HepG2 (cell line): ENCODE results near the gene SRSF3. TPM values are rescaled to one million over a fixed set of nuclear protein-coding genes. Genes with fewer than 3 reads are reported as not detected.
A peak's percentile ranks its signal among the peaks of the same experiment; 100 is the strongest.

ENCODE experiments used
- ATAC-seq: fragments of 200-7000 bp; cut with Tn5 transposase; 3 replicates; pipeline ENCODE4 v1.9.1; 2020; ENCODE audit warnings: mild to moderate bottlenecking, moderate library complexity
- BruUV-seq: library from RNA; stranded (reverse); fragments of 400-500 nt; replicated peaks from 2 replicates; lab custom pipeline; 2021; lab: Mats Ljungman, UMichigan
- CTCF ChIA-PET: fragments of 300-600 bp; formaldehyde crosslinking; extraction: SDS; loops from one replicate; lab custom pipeline; 2021; ENCODE audit warnings: low total read pairs, inconsistent platforms, low intra/inter-chr PET ratio; lab: Yijun Ruan, JAX
- POLR2A ChIA-PET: fragments of 350-600 bp; sonication (Branson Sonifier 250); formaldehyde crosslinking; loops from one replicate; lab custom pipeline; 2020; ENCODE audit warnings: antibody characterized with exemption, inconsistent platforms; lab: Yijun Ruan, JAX
- DNase-seq: peaks from one replicate; pipeline ENCODE4 v3.0.0-alpha.2; 2015; ENCODE audit warnings: low spot score
- FAIRE-seq: peaks from 3 replicates; lab custom pipeline; 2011; peaks lifted over from hg19 to GRCh38; lab: Jason Lieb, UNC
- H2AFZ ChIP-seq: one replicate; pipeline ENCODE4 v1.6.1; 2011; ENCODE audit warnings: low read length, inconsistent platforms
- H3K27ac ChIP-seq: fragments of 300-600 bp; 3 replicates; pipeline ENCODE4 v1.8.0; 2011; ENCODE audit warnings: mixed run types, mild to moderate bottlenecking, mixed read lengths, low read length, inconsistent platforms; ENCODE audit not compliant: insufficient read depth; ENCODE audit errors: extremely low read length
- H3K27me3 ChIP-seq, 2 experiments: fragments of 200-600 bp in 1 of 2; 2 replicates in 1 of 2; 3 replicates in 1 of 2; pipeline versions ENCODE4 v1.6.0 to v1.8.0; 2011; ENCODE audit warnings: low read length in 2 of 2, mild to moderate bottlenecking in 2 of 2, moderate library complexity in 2 of 2, inconsistent platforms in 1 of 2; ENCODE audit not compliant: insufficient read depth in 2 of 2, control insufficient read depth in 1 of 2
- H3K36me3 ChIP-seq, 2 experiments: fragments of 200-600 bp in 1 of 2; replicated peaks in 1 of 2; 2 replicates in 1 of 2; 3 replicates in 1 of 2; pipeline versions ENCODE4 v1.5.1 to v1.8.0; 2011; ENCODE audit warnings: low read length in 2 of 2, inconsistent platforms in 1 of 2; ENCODE audit not compliant: insufficient read depth in 2 of 2, control insufficient read depth in 1 of 2
- H3K4me1 ChIP-seq: 2 replicates; pipeline ENCODE4 v1.5.1; 2012; ENCODE audit warnings: low read length, inconsistent platforms; ENCODE audit not compliant: insufficient read depth
- H3K4me2 ChIP-seq: 2 replicates; pipeline ENCODE4 v1.6.0; 2011; ENCODE audit warnings: low read depth, low read length, inconsistent platforms
- H3K4me3 ChIP-seq, 3 experiments: fragments of 200-600 bp in 1 of 3; sonication (generic), shearing (Covaris generic) in 1 of 3; replicated peaks in 1 of 3; 2 replicates each; pipeline ENCODE4 v1.5.1; 2011 to 2016; ENCODE audit warnings: low read length in 3 of 3, inconsistent platforms in 2 of 3, low read depth in 2 of 3, mild to moderate bottlenecking in 2 of 3, control low read depth in 1 of 3, mixed read lengths in 1 of 3; ENCODE audit not compliant: insufficient read depth in 1 of 3
- H3K79me2 ChIP-seq: one replicate; pipeline ENCODE4 v1.6.1; 2011; ENCODE audit warnings: low read length, inconsistent platforms; ENCODE audit not compliant: insufficient read depth
- H3K9ac ChIP-seq: 2 replicates; pipeline ENCODE4 v1.6.0; 2011; ENCODE audit warnings: mild to moderate bottlenecking, low read depth, low read length, inconsistent platforms; ENCODE audit not compliant: insufficient read depth
- H3K9me3 ChIP-seq: 2 replicates; pipeline ENCODE4 v1.5.1; 2012; ENCODE audit warnings: mild to moderate bottlenecking, low read length
- H4K20me1 ChIP-seq: 2 replicates; pipeline ENCODE4 v1.6.0; 2011; ENCODE audit warnings: inconsistent platforms, mild to moderate bottlenecking, low read length, moderate library complexity; ENCODE audit not compliant: insufficient read depth
- AGO2 ChIP-seq: fragments of 200-400 bp; formaldehyde crosslinking; optimal IDR thresholded peaks from 2 replicates; pipeline ENCODE3; 2017; ENCODE audit warnings: mild to moderate bottlenecking, low read depth, low read length, moderate library complexity
- EP300 ChIP-seq, 3 experiments: sonication (generic) in 1 of 3; formaldehyde crosslinking in 1 of 3; IDR thresholded peaks; 2 replicates each; pipeline versions ENCODE4 v1.5.1 to v1.6.1; 2011 to 2020; ENCODE audit warnings: low read depth in 2 of 3, low read length in 2 of 3, borderline replicate concordance in 1 of 3, improper control_type of control experiment in 1 of 3, mild to moderate bottlenecking in 1 of 3, missing genetic modification reagents in 1 of 3, moderate library complexity in 1 of 3
- FOSL1 ChIP-seq: sonication (generic); formaldehyde crosslinking; IDR thresholded peaks from 2 replicates; pipeline ENCODE4 v1.9.0; 2021; ENCODE audit warnings: missing genetic modification reagents, borderline replicate concordance
- FOXA3 ChIP-seq: IDR thresholded peaks from 2 replicates; pipeline ENCODE4 v1.6.1; 2016; ENCODE audit warnings: missing genetic modification reagents, missing compliant biosample characterization
- GATAD2A ChIP-seq: IDR thresholded peaks from 2 replicates; pipeline ENCODE4 v1.6.1; 2016
- HOXA9 ChIP-seq: sonication (generic); formaldehyde crosslinking; IDR thresholded peaks from 2 replicates; pipeline ENCODE4 v1.8.1; 2022; ENCODE audit warnings: missing genetic modification reagents, mild to moderate bottlenecking, moderate library complexity, borderline replicate concordance
- IRF2 ChIP-seq: IDR thresholded peaks from 2 replicates; pipeline ENCODE4 v1.6.1; 2018; ENCODE audit warnings: missing genetic modification reagents, missing compliant biosample characterization
- NFE2L1 ChIP-seq: sonication (generic); formaldehyde crosslinking; IDR thresholded peaks from 2 replicates; pipeline ENCODE4 v1.4.0; 2020; ENCODE audit warnings: missing genetic modification reagents, mild to moderate bottlenecking, borderline replicate concordance
- NFE2L2 ChIP-seq: fragments of 150-350 bp; IDR thresholded peaks from 2 replicates; pipeline ENCODE4 v1.6.1; 2014; ENCODE audit warnings: low read length
- NKX3-1 ChIP-seq: sonication (generic); formaldehyde crosslinking; IDR thresholded peaks from 2 replicates; pipeline ENCODE4 v1.5.0; 2020; ENCODE audit warnings: missing genetic modification reagents
- NONO ChIP-seq, 2 experiments: fragments of 450-650 bp in 1 of 2; sonication (generic) in 1 of 2; formaldehyde crosslinking in 1 of 2; IDR thresholded peaks in 1 of 2; conservative IDR thresholded peaks in 1 of 2; 2 replicates each; pipeline versions ENCODE4 v1.6.1 to v1.8.0; 2017 to 2022; ENCODE audit warnings: mild to moderate bottlenecking in 1 of 2, missing genetic modification reagents in 1 of 2, moderate library complexity in 1 of 2
- POLR2A ChIP-seq, 2 experiments: IDR thresholded peaks; 2 replicates each; pipeline ENCODE4 v1.6.1; 2011; ENCODE audit warnings: low read depth in 2 of 2, low read length in 2 of 2, mild to moderate bottlenecking in 1 of 2, moderate library complexity in 1 of 2; ENCODE audit not compliant: insufficient read depth in 1 of 2
- POLR2AphosphoS2 ChIP-seq: IDR thresholded peaks from 2 replicates; pipeline ENCODE4 v1.6.1; 2011; ENCODE audit warnings: low read depth, low read length, improper control_type of control experiment
- POLR2AphosphoS5 ChIP-seq: IDR thresholded peaks from 2 replicates; pipeline ENCODE4 v1.6.1; 2012; ENCODE audit warnings: low read depth, low read length
- POLR2G ChIP-seq: fragments of 200-400 bp; formaldehyde crosslinking; IDR thresholded peaks from 2 replicates; pipeline ENCODE4 v1.6.1; 2018; ENCODE audit warnings: mild to moderate bottlenecking, low read depth, low read length, moderate library complexity
- RBM22 ChIP-seq: fragments of 200-400 bp; formaldehyde crosslinking; optimal IDR thresholded peaks from 2 replicates; pipeline ENCODE3; 2017; ENCODE audit warnings: mild to moderate bottlenecking, low read length, moderate library complexity
- SKI ChIP-seq: fragments of 450-650 bp; IDR thresholded peaks from one replicate; pipeline ENCODE4 v1.6.1; 2018; ENCODE audit warnings: mild to moderate bottlenecking; ENCODE audit not compliant: partially characterized antibody
- ZC3H13 ChIP-seq: sonication (generic); formaldehyde crosslinking; IDR thresholded peaks from 2 replicates; pipeline ENCODE4 v1.8.1; 2023; ENCODE audit warnings: mild to moderate bottlenecking, missing genetic modification reagents, moderate library complexity
- ZFP1 ChIP-seq: IDR thresholded peaks from 2 replicates; pipeline ENCODE4 v1.6.1; 2016
- ZNF235 ChIP-seq: sonication (generic); formaldehyde crosslinking; IDR thresholded peaks from 2 replicates; pipeline ENCODE4 v1.8.1; 2023; ENCODE audit warnings: mild to moderate bottlenecking, missing genetic modification reagents, borderline replicate concordance
- ZNF556 ChIP-seq: sonication (generic); formaldehyde crosslinking; IDR thresholded peaks from 2 replicates; pipeline ENCODE4 v1.4.0; 2020; ENCODE audit warnings: mild to moderate bottlenecking, missing genetic modification reagents, borderline replicate concordance
- ZNF841 ChIP-seq: sonication (generic); formaldehyde crosslinking; IDR thresholded peaks from 2 replicates; pipeline ENCODE4 v1.8.1; 2023; ENCODE audit warnings: missing genetic modification reagents, borderline replicate concordance
- WGBS: methylation state at CpG from one replicate; pipeline ENCODE4 v1.1.6; 2017; ENCODE audit warnings: low lambda C conversion rate; 5-methylcytosine and 5-hydroxymethylcytosine counted together
- in situ Hi-C: cut with HindIII; loops from 2 replicates; pipeline ENCODE4 v1.10.0; 2017; ENCODE audit warnings: low pct_unique_long_range_greater_than_20kb; ENCODE audit not compliant: extremely low pct_ligation_motif_present
- intact Hi-C: fragments of 100-400 bp; cut with micrococcal nuclease; formaldehyde crosslinking; loops from one replicate; pipeline ENCODE4 v1.10.0; 2022; ENCODE audit not compliant: unreplicated experiment
- polyA plus RNA-seq, 8 experiments: library from polyadenylated mRNA; depleted of rRNA in 3 of 8; stranded (reverse) in 7 of 8; unstranded in 1 of 8; fragments of >200 nt; fragmentation: Illumina TruSeq in 4 of 8; extraction: Trizol in 4 of 8; gene quantifications; 2 replicates each; pipeline versions ENCODE4 v1.2.1 to v1.2.3, GENCODE V29; 2011 to 2016; ENCODE audit warnings: low read depth in 4 of 8, missing spikeins in 1 of 8, mixed read lengths in 1 of 8; ENCODE audit not compliant: insufficient read depth in 1 of 8
- total RNA-seq, 5 experiments: library from RNA; depleted of rRNA; stranded (reverse); fragments of >200 nt; fragmentation: Illumina TruSeq; extraction: Trizol; gene quantifications; 2 replicates each; pipeline ENCODE4 v1.2.3, GENCODE V29; 2016; ENCODE audit warnings: low read depth in 1 of 5

SRSF3 gene
- total and polyA plus RNA-seq, 2 of the 13 experiments (the other 11 are each of a cell fraction or from before 2014, with no cell fraction given), result 206 to 684 TPM

- no peak for TF ChIP-seq ZNF556 (CRISPR knock-in tag)
- TF ChIP-seq AGO2, result peak; percentile 64
- TF ChIP-seq POLR2AphosphoS2, result peak; percentile 88
These were observed 9.3 kb downstream of the SRSF3 start (continued) for GRCh38 chr6:36603222-36604089.

GRCh38 chr6:36604090-36605060 is 10.2 kb downstream of the SRSF3 start:
- Histone ChIP-seq H3K27ac (no peak overlapping the region), H2AFZ (no peak overlapping the region), H3K4me2 (no peak overlapping the region), H3K27me3 (no peaks in the 10 kb centered on the region), H3K9me3 (no peaks in the 10 kb centered on the region), H3K4me1 (peaks cover 100% of the 10 kb centered on the region), H3K9ac (no peak overlapping the region), H3K4me3 (no peak overlapping the region), H3K79me2 (peaks cover 70% of the 10 kb centered on the region), H4K20me1 (peaks cover 91% of the 10 kb centered on the region), H3K36me3 (peaks cover 30 to 80% of the 10 kb centered on the region in 2 experiments)
- 95% methylated on average over 6 of the region's 6 CpGs for WGBS
- no peak for ATAC-seq
- BruUV-seq, result no TSS peak
- in situ Hi-C loops, result no loop called here
- FAIRE-seq, result no peak
- intact Hi-C loops, result no loop called here
- ChIA-PET CTCF (no interaction called here), POLR2A (interaction anchor here (1.0 to 7.9 kb wide), 2 partner anchors 8 to 11 kb away, joined by 3 to 142 read pairs; partner anchors contain the start of gene SRSF3)
- no peak for DNase-seq
- TF ChIP-seq NONO (IDR thresholded peaks at IDR 0.05) (no peak), NONO (CRISPR knock-in tag; conservative IDR thresholded peaks at IDR 0.05) (no peak), GATAD2A (CRISPR knock-in tag) (no peak), ZFP1 (CRISPR knock-in tag) (0 out of 2 replicates have a peak, but pooled peaks have one; percentile 27), POLR2A (IDR thresholded peaks at IDR 0.05; ENCODE audit: insufficient read depth in 1 of 2, low read depth in 2 of 2, low read length in 2 of 2) (peak in 1 of 2 experiments; percentile 84; a peak in 2 of 4 replicates), AGO2 (peak; percentile 45), FOSL1 (CRISPR knock-in tag) (no peak), POLR2G (peak; percentile 41; the same call in 1 of the 2 replicates), POLR2AphosphoS5 (peak; percentile 62), POLR2AphosphoS2 (peak; percentile 92), FOXA3 (CRISPR knock-in tag) (no peak), RBM22 (peak; percentile 99), ZNF841 (CRISPR knock-in tag) (0 out of 2 replicates have a peak, but pooled peaks have one; percentile 32), EP300 (IDR thresholded peaks at IDR 0.05; ENCODE audit: low read depth in 2 of 2, low read length in 2 of 2) (no peak), EP300 (CRISPR knock-in tag; IDR thresholded peaks at IDR 0.05; ENCODE audit: borderline replicate concordance) (no peak), NFE2L2 (no peak), NKX3-1 (CRISPR knock-in tag) (no peak), ZNF235 (CRISPR knock-in tag) (no peak), NFE2L1 (no peak), SKI (no peak), ZC3H13 (CRISPR knock-in tag) (peak; percentile 50; the same call in 1 of the 2 replicates), IRF2 (CRISPR knock-in tag) (no peak), HOXA9 (CRISPR knock-in tag) (no peak)
